Activated naive CD8-positive, alpha-beta T cell treated with anti-CD3 and anti-CD28 coated beads, Interleukin-2, amount 50 U/mL, for 24 hours (primary cell): ENCODE data around the gene OAS2.

Source experiments
- ATAC-seq: fragments of 150-1000 bp; cut with Tn5 transposase; one replicate; pipeline ENCODE4 v1.10.0; 2021
- DNase-seq: peaks from one replicate; pipeline ENCODE4 v3.0.0; 2021
- H3K27ac Mint-ChIP-seq: one replicate; pipeline ENCODE4 v1.8.0; 2021; ENCODE audit warnings: mild to moderate bottlenecking, mixed read lengths
- H3K27me3 Mint-ChIP-seq: one replicate; pipeline ENCODE4 v1.8.0; 2021; ENCODE audit warnings: mixed read lengths
- H3K36me3 Mint-ChIP-seq: one replicate; pipeline ENCODE4 v1.8.0; 2021; ENCODE audit warnings: low read depth, mixed read lengths
- H3K4me1 Mint-ChIP-seq: one replicate; pipeline ENCODE4 v1.8.0; 2021; ENCODE audit warnings: mixed read lengths
- H3K4me3 Mint-ChIP-seq: one replicate; pipeline ENCODE4 v1.8.0; 2021; ENCODE audit warnings: mild to moderate bottlenecking, moderate library complexity, mixed read lengths
- H3K9me3 Mint-ChIP-seq: one replicate; pipeline ENCODE4 v1.8.0; 2021; ENCODE audit warnings: mixed read lengths

OAS2 gene

DNA sequence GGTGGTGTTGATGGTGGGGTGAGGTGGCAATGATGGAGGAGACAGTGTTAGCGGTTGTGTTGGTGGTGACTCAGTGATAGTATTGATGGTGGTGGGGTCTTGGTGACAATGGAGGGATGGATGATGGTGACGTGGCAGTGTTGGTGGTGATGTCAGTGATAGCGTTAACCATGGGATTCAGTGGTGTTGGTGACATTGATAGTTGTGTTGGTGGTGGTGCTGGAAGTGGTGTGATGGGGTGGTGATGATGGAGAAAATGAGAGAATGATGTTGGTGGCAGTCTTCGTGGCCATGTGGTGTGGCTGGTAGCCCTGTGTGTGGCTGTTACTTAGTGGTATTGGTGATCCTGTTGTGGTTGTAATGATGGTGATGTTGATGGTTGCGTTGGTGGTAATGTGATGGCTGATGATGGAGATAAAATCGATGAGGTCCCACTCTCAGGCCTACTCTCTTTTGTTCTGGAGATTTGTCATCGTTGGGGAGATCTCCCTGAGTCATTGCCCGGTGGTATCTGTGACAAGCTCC is 80.8 kb downstream of the OAS2 start:
- H3K4me3 Mint-ChIP-seq: no peak overlapping the region
- peak; percentile 21 for ATAC-seq

DNA sequence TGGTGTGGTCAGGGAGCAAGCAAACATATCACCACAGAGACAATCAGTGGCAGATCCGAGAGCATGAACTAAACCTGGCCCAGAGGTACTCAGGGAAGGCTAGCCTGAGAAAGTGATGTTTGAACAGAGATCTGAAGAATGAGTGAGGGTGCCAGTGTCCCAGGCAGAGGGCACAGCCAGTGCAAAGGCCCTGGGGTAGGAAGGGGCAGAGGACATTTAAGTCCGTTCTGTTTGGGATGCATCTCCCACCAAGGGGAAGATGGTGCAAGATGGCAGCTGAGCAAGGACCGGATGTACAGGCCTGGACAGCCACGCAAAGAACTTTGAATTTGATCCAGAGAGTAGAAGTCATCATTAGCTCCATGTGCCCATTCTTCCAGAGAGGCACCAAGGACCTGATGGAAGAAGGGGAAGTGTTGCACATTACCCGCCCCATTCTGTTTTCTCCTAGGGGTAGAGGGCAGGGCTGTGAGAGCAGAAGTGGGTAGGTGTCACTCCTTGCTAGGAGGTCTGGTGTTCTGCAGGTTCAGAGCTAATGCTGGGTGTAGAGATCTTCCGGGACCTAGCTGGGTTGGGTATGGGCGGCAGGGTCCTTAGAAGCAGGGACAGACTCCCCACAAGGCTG is 82.1 kb downstream of the OAS2 start:
- Mint-ChIP-seq H3K36me3 (no peaks in the 10 kb centered on the region), H3K9me3 (no peaks in the 10 kb centered on the region), H3K4me1 (peaks cover 22% of the 10 kb centered on the region), H3K27me3 (peaks cover 3% of the 10 kb centered on the region), H3K4me3 (no peak overlapping the region), H3K27ac (no peak overlapping the region)
- no peak for ATAC-seq
- no peak for DNase-seq

More for the DNA sequence above, 80.8 kb downstream of the OAS2 start:
- Mint-ChIP-seq H3K36me3 (no peaks in the 10 kb centered on the region), H3K27me3 (peaks cover 3% of the 10 kb centered on the region), H3K4me1 (peaks cover 18% of the 10 kb centered on the region), H3K9me3 (no peaks in the 10 kb centered on the region), H3K27ac (no peak overlapping the region)
- no peak for DNase-seq

DNA sequence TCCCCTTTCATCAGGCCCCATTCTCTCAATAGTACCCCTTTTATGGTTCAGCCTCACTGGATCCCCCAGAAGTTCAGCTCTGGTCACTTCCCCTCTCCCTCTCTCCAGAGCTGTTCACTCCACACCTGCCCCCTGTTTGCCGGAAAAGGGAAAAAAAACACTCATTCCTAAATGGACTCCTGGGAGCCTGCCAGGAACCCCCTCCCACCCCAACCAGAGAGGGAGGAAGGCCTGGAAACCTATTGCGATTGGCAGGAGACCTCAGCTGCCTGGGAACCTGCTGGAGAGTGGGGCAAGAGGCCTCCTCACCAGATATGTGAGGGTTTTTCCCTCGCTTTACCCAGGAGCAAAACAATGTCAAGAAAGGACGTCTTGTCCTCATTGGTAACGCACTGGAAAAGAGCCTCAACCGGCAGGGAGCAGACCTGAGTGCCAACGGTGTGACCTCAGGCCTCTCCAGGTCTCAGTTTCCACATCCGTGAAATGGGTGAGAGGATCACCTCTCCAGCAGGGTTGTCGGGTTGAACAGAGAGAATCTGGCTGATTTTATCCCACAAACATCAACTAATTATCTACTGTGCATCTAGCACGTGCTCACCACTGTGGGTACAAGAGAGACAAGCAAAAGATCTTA is 82.9 kb downstream of the OAS2 start:
- H3K27ac Mint-ChIP-seq: no peak overlapping the region
- ATAC-seq (no peak), DNase-seq (no peak)
- H3K36me3 Mint-ChIP-seq: no peaks in the 10 kb centered on the region
- no peak overlapping the region for H3K4me3 Mint-ChIP-seq
- H3K9me3 Mint-ChIP-seq: no peaks in the 10 kb centered on the region
- H3K27me3 Mint-ChIP-seq: peaks cover 1% of the 10 kb centered on the region
- H3K4me1 Mint-ChIP-seq: peaks cover 23% of the 10 kb centered on the region
